SHP77 treated with DMSO at 0.1 percent for 48 hours (cell line): ENCODE data around the gene COL9A1.

ENCODE experiments used
- DNase-seq: peaks from one replicate; lab custom pipeline; 2025; lab: John Stamatoyannopoulos, UW

COL9A1 gene

DNA sequence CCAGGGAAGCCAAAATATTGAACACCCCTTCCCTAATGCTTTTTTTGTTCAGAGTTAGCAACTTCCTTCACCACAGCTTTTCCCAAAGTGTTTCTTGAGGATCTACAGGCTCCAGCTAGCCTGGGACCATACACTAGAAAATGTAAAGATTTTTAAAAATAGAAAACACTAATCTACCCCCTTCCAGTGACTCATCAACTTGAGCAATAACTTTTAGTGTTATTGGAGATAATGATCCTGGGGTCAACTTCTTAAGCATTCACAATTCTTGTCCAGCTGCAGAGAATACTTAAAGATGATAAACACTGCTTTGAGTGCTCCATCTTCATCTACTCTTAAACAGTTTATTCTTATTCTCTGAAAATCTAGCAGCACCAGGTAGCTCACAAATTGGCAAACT lies 131.6 kb downstream of the COL9A1 start:
- DNase-seq: no peak

DNA sequence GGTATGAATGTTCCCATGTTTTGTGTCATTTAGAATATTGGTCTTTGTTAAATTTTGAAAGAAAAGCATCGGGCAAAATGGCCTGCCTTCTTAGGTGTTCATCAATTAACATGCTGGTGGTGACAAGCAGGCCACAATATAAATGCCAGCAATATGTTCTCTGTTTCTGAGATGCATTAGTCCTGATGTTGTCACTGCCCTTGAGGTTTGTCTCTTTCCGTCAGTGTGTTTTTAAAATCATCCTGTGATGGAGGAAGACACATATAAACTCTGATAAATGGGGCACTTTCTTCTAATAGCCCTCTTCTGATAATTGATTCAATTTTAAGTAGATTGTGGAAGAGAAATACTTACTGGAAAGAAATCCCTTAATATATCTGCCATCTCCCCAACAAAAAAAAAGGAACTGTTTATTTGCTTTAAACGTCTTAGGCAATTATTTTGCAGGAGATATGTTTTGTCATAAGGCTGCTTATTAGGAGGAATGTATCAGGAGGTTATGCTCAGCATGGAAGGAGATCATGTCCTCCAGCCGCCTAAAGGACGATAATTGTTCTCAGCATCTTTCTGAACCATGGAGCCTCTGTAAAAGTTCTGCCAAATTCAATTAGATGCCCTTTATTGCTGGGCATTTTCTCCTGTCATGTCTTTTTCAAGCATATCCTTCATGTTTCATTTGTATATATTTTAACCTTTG lies 134.1 kb downstream of the COL9A1 start:
- DNase-seq: no peak
